Fibroblast of the aortic adventitia (primary cell): ENCODE results near the gene NKD2. TPM values are rescaled to one million over a fixed set of nuclear protein-coding genes. Genes with fewer than 3 reads are reported as not detected.
A peak's percentile ranks its signal among the peaks of the same experiment; 100 is the strongest.
"Not testable (repeated sequence)": the region's sequence is repeated elsewhere in the genome, so short reads cannot be mapped to it uniquely, and the experiment has no call there.

Source experiments
- DNase-seq: peaks from one replicate; pipeline ENCODE4 v3.0.0-alpha.2; 2010; ENCODE audit warnings: low read depth
- H3K4me3 ChIP-seq: 2 replicates; pipeline ENCODE4 v1.5.1; 2011; ENCODE audit warnings: low read depth, mild to moderate bottlenecking, control low read depth, low read length, moderate library complexity
- total RNA-seq: library from RNA; depleted of rRNA; stranded (reverse); fragments of >200 nt; gene quantifications from 2 replicates; pipeline ENCODE4 v1.2.3, GENCODE V29; 2012; ENCODE audit warnings: low replicate concordance
- TF ChIP-seq, protein P1 (sequence below): IDR thresholded peaks from 2 replicates; pipeline ENCODE4 v1.5.1; 2011; ENCODE audit warnings: mild to moderate bottlenecking, low read length, control low read depth, inconsistent platforms; ENCODE audit not compliant: insufficient read depth

NKD2 gene
- total RNA-seq, 1 donor = 0.81 TPM

DNA sequence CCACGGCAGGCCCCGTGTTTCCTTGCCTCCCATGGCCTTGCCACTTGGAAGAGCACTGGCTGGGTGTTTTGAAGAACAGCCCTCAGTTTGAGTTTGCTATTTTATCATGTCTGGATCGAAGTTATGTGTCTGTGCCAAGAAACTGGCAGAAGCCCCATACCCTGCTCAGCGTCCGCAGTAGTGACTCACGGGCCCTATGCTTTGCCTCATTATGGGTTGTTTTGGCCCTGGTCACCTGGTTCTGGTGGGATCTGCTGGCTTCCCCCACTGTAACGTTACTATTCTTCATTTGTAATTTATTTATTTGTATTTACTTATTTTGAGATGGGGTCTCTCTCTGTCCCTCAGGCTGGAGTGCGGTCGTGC lies 42.3 kb upstream of the NKD2 start:
- DNase-seq = no peak
- TF ChIP-seq, protein P1, sequence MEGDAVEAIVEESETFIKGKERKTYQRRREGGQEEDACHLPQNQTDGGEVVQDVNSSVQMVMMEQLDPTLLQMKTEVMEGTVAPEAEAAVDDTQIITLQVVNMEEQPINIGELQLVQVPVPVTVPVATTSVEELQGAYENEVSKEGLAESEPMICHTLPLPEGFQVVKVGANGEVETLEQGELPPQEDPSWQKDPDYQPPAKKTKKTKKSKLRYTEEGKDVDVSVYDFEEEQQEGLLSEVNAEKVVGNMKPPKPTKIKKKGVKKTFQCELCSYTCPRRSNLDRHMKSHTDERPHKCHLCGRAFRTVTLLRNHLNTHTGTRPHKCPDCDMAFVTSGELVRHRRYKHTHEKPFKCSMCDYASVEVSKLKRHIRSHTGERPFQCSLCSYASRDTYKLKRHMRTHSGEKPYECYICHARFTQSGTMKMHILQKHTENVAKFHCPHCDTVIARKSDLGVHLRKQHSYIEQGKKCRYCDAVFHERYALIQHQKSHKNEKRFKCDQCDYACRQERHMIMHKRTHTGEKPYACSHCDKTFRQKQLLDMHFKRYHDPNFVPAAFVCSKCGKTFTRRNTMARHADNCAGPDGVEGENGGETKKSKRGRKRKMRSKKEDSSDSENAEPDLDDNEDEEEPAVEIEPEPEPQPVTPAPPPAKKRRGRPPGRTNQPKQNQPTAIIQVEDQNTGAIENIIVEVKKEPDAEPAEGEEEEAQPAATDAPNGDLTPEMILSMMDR = no peak
- H3K4me3 ChIP-seq = no peak overlapping the region

DNA sequence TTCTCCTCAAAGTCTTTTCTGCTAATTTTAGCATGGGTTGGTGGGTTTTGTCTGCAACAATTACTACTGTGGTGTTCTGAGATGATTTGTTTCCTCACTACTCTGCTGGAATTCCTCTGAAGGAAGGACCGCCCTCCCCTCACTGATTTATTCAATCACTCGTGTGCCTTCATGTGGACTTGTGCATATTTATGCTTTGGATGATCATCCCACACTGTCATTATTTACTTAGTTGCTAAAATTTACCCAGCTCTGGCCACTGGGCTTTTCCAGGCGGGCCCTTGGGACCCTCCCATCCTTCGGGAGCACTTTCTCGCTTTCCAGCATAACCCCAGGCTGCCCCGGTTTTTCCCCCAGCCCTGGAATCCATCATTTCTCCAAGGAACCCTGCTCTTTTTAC lies 41.7 kb upstream of the NKD2 start:
- no peak for DNase-seq
- no peak overlapping the region for H3K4me3 ChIP-seq
- TF ChIP-seq, protein P1 = no peak

DNA sequence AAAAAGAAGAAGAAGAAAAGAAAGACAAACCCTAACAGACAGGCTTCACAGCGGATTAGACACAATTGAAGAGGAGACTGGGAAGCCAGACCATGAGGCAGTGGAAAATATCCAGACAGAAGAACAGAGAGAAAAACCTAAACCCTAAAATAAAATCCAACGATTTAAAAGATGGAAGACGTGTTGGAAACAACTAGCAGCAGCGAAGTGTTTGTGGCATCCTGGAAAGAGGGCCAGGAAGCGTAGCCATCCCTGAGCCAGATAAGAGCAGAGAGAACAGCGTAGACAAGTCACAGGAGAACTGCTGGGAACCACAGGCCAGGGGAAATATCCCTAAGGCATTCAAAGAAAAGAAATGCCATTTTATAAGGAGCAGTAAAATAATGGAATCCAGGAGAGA lies 39.7 kb upstream of the NKD2 start:
- H3K4me3 ChIP-seq = peak overlapping the region; percentile 2
- TF ChIP-seq, protein P1 = no peak
- DNase-seq = no peak

DNA sequence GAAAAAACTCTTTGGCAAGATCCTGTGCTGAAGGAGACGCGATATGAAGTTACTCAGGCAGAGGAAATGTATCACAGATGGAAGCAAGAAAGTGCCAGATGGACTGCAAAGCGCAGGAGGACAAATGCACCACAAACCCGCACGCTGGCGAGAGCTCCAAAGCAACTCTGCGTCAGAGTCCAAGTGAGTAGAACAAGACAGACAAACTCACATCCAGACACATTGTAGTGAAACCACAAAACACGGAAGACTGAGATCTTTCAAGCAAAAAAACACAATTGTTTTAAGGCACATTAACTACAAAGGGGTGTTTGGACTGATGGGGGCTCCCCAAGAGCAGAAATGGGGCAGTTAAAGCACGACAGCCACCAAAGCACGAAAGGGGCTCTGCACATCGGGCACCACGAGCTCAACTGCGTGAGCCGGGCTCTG lies 39.2 kb upstream of the NKD2 start:
- DNase-seq = peak; percentile 94
- TF ChIP-seq, protein P1 = no peak
- peak overlapping the region; percentile 36 for H3K4me3 ChIP-seq

DNA sequence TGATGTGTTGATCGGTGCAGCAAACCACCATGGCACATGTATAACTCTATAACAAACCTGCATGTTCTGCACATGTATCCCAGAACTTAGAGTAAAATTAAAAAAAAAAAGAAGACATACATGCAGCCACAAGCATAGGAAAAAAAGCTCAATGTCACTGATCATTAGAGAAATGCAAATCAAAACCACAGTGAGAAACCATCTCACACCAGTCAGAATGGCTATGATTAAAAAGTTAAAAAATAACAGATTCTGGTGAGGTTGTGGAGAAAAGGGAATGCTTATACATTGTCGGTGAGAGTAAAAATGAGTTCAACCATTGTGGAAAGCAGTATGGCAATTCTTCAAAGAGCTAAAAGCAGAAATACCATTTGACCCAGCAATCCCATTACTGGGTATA lies 36.0 kb upstream of the NKD2 start:
- DNase-seq, H3K4me3 ChIP-seq: not testable (repeated sequence)

DNA sequence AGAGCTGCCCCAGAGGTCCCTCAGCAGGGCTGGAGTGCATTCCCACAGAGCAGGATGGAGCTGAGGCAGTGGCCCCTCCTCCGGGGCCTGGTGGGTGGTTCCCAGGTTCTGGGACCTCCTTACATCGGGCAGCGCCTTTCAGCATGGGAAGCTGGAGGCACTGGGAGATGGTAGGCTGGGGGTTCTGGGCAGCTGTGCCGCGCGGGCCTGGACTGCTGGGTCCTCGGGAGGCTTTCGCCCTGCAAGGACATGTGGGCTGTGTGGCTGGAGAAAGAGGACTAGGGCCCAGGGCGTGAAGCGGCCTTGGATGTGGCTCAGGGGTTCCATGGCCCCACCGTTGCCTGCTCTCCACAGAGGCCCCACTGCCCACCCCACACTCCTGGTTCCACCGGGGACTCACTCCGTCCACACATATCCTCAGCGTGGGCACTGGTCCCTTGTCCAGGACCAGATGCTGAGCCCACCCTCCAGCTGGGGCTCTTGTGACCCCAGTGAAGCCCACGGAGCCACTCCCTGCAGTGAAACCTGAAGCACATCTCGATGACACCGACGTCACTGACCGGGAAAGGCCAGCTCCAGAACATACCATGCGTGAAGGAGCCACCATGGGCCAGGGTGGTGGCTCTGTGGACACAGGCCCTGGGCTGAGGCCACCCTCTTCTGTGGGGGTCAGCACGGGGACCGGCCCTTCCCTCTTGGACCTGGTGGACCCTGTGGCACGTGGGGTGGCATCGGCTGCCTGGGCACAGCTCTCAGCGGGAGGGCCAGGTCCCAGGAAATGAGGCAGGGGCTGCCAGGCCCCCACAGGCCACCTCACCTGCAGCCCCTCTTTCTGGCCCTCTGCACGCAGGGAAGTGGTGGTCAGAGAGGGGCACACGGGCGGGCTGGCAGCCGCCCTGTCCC lies 31.5 kb upstream of the NKD2 start:
- H3K4me3 ChIP-seq = no peak overlapping the region
- no peak for DNase-seq
- TF ChIP-seq, protein P1 = no peak

DNA sequence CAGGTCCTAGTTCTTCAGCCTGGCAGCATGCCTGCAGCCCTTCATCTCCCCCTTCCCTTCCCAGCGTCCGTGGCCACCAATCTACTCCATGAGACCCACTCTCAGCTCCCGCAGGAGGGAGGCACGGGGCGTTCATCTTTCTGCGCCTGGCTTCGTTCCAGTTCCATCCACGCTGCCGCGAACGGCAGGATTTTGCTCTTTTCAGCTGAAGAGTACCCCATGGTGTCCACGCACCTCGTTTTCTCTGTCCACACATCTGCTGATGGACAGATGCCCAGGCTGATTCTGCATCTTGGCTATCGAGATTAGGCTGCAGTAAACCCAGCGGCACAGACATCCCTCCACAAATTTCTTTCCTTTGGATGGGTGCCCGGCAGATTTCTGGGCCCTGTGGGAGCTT lies 30.5 kb upstream of the NKD2 start:
- no peak overlapping the region for H3K4me3 ChIP-seq
- no peak for DNase-seq
- TF ChIP-seq, protein P1 = no peak
